Dermis microvascular lymphatic vessel endothelial cell (primary cell): ENCODE data around the gene GON4L. TPM values are rescaled to one million over a fixed set of nuclear protein-coding genes. Genes with fewer than 3 reads are reported as not detected.
"Not testable (repeated sequence)": the region's sequence is repeated elsewhere in the genome, so short reads cannot be mapped to it uniquely, and the experiment has no call there.

Experiments used
- DNase-seq, 2 donors: peaks; one replicate each; pipeline versions ENCODE4 v3.0.0 to v3.0.0-alpha.2; 2010; ENCODE audit warnings: low read depth in 2 of 2
- total RNA-seq: library from RNA; depleted of rRNA; stranded (reverse); fragments of >200 nt; gene quantifications from 2 replicates; pipeline ENCODE4 v1.2.1, GENCODE V29; 2014

Gene GON4L
- total RNA-seq, 1 donor from 2014 or later, result 16.3 TPM

GRCh38 chr1:155872527-155872926 is 15.5 kb upstream of the GON4L start:
- no peak for DNase-seq

DNA sequence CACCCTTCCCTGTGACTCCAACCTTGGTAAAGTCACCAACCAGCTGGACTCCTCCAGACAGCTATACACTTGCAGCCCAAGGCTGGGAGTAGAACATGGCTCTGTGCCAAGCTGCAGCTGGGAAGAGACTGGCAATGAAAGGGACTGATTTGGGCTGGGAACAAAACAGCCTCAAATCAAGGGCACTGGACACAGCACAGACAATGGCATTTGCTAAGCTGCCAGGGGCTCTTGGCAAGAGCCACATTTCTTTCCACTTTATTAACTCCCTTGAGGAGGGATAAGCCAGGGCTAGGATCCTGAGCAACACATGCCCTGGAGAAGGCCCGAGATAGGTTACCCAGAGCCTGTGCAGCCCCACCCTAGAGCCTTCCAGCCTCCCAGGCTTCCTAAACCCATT is 14.4 kb upstream of the GON4L start:
- DNase-seq, result peak in 1 of 2 donors; percentile 15

DNA sequence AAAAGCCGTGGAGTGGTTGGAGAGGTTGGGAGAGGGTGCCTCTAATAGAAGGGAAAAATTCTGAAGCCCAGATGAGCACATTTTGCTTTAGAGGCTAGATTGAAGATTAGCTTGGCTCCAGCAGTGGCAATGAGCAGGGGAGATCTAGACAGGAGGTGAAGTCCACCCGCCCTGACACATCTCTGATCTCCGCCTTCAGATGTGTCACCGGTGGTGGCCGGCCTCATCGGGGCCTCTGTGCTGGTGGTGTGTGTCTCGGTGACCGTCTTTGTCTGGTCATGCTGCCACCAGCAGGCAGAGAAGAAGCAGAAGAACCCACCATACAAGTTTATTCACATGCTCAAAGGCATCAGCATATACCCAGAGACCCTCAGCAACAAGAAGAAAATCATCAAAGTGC is 10.8 kb upstream of the GON4L start:
- no peak for DNase-seq

DNA sequence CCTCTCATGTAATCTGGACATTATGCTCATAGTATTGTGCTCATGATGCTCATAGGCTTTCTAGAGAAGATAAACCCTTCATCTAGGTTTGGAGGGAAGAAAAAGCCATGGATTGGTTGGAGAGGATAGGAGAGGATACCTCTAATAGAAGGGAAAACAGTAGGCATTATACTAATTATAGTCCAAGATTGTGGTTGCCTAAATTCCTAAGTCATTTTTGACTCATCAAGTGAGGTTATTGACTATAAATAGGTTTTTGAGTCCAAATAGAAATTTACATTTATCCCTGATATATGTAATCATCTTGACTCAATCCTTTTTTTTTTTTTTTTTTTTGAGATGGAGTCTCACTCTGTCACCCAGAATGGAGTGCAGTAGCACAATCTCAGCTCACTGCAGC is 7.4 kb upstream of the GON4L start:
- no peak for DNase-seq

- no peak for DNase-seq
Observed at GRCh38 chr1:155861896-155862295, 4.9 kb upstream of the GON4L start.

- DNase-seq, result no peak
Observed at GRCh38 chr1:155860970-155861510, 4.0 kb upstream of the GON4L start.

GRCh38 chr1:155859881-155860871 is 3.2 kb upstream of the GON4L start:
- DNase-seq, result peak; percentile 35 to 77

GRCh38 chr1:155859234-155859829 is 2.3 kb upstream of the GON4L start, which contains the start of gene SYT11:
Gene SYT11 (plus strand): TSS chr1:155859567. CDS start chr1:155859762, 195 bp downstream.
- DNase-seq, result peak; percentile 91 to 94

- DNase-seq, result peak in 1 of 2 donors; percentile 16
Observed at GRCh38 chr1:155858800-155859233, 1.8 kb upstream of the GON4L start.

- no peak for DNase-seq
Observed at GRCh38 chr1:155856257-155856974, 598 bp downstream of the GON4L start.

- no peak for DNase-seq
Observed at GRCh38 chr1:155850345-155850744, 6.7 kb downstream of the GON4L start.

GRCh38 chr1:155847823-155848529 is 9.0 kb downstream of the GON4L start:
- no peak for DNase-seq

- DNase-seq, result peak in 1 of 2 donors; percentile 48
Observed at GRCh38 chr1:155844860-155845421, 12.1 kb downstream of the GON4L start.

- no peak for DNase-seq
Observed at GRCh38 chr1:155840386-155840785, 16.6 kb downstream of the GON4L start.

DNA sequence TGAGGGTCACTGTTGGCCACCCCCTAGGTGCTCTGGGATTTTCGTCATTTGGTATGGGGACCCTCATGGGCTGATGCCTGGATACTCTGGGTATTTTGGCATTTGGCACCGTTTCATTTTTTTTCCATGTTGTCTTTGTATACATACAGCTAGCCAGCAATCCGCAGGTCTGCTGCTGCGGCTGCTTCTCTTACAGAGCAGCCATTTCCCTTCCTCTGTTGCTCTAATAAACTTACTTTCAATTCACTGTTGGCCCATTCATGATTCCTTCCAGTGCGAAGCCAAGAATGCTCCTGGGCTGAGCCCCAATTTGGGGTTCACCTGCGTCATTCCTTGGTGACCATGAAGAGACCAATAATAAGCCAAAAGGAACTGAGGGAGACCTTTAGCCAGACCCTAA is 21.5 kb downstream of the GON4L start:
- DNase-seq, result no peak

DNA sequence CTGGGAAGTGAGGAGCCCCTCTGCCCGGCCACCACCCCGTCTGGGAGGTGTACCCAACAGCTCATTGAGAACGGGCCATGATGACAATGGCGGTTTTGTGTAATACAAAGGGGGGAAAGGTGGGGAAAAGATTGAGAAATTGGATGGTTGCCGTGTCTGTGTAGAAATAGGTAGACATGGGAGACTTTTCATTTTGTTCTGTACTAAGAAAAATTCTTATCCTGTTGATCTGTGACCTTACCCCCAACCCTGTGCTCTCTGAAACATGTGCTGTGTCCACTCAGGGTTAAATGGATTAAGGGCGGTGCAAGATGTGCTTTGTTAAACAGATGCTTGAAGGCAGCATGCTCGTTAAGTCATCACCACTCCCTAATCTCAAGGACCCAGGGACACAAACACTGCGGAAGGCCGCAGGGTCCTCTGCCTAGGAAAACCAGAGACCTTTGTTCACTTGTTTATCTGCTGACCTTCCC is 22.1 kb downstream of the GON4L start:
- not testable (repeated sequence) for DNase-seq

DNA sequence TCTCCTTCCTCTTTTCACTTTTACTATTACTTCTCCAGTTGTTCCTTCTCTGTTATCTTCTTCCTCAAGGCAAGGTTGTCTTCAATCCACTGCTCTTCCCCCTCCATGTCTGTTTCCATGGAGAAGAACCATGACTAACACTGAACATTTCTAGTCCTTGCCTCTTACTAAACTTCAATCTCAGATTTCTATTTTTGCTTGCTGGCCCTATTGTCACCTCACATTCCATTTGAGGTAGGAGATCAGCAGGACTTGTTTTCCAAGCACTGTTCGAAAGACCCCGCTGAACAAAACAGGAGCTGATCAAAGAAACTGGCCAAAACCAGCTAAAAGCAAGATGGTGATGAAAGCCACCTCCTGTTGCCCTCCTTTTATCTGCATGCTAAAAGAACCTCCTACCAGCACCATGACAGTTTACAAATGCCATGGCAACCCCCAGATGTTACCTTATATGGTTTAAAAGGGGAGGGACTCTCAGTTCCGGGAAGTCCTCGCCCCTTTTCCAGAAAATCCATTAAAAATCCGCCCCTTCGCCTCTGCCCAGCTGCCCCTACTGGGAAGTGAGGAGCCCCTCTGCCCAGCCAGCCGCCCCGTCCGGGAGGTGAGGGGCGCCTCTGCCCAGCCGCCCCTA is 22.6 kb downstream of the GON4L start:
- peak in 1 of 2 donors; percentile 9 for DNase-seq

DNA sequence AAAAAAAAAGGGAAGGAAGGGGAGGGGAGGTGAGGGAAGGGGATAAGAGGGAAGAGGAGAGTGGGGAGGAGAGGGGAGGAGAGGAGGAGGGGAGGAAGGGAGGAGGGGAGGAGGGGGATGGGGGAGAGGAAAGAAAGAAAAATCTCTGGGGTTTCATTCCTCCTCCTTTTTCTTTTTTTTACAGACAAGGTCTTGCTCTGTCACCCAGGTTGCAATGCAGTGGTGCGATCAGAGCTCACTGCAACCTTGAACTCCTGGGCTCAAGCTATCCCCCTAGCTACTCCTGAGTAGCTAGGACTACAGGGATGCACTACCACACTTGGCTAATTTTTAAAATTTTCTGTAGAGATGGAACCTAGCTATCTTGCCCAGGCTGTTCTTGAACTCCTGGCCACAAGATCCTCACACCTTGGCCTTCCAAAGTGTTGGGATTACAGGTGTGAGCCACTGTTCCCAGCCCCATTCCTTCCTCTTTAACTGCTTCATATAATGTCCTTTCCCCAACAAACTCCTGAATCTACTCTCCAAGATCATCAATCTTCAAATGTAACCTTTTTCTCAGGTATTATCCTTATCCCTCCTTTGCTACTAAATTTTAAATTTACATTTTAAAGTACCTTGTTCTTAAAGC is 23.2 kb downstream of the GON4L start:
- DNase-seq, result no peak

GRCh38 chr1:155831279-155831976 is 25.6 kb downstream of the GON4L start:
- no peak for DNase-seq
